HG02571 (cell line): Measurements from ENCODE around the gene ADPRM.
A peak's percentile ranks its signal among the peaks of the same experiment; 100 is the strongest.
"Not testable (repeated sequence)": the region's sequence is repeated elsewhere in the genome, so short reads cannot be mapped to it uniquely, and the experiment has no call there.

Experiments
- ATAC-seq: cut with Tn5 transposase; IDR thresholded peaks from one replicate; pipeline ENCODE4 v1.9.1; 2021; ENCODE audit warnings: mild to moderate bottlenecking, moderate library complexity; ENCODE audit not compliant: unreplicated experiment

Gene ADPRM, protein sequence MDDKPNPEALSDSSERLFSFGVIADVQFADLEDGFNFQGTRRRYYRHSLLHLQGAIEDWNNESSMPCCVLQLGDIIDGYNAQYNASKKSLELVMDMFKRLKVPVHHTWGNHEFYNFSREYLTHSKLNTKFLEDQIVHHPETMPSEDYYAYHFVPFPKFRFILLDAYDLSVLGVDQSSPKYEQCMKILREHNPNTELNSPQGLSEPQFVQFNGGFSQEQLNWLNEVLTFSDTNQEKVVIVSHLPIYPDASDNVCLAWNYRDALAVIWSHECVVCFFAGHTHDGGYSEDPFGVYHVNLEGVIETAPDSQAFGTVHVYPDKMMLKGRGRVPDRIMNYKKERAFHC

GRCh38 chr17:10697092-10698081, at the start of gene ADPRM, which contains the start of gene SCO1:
Gene ADPRM (plus strand): TSS chr17:10697594. CDS start chr17:10704927, 7,333 bp downstream.
Gene SCO1 (minus strand): TSS chr17:10697533. CDS start chr17:10697507, 26 bp downstream.
- ATAC-seq: peak; percentile 90

DNA sequence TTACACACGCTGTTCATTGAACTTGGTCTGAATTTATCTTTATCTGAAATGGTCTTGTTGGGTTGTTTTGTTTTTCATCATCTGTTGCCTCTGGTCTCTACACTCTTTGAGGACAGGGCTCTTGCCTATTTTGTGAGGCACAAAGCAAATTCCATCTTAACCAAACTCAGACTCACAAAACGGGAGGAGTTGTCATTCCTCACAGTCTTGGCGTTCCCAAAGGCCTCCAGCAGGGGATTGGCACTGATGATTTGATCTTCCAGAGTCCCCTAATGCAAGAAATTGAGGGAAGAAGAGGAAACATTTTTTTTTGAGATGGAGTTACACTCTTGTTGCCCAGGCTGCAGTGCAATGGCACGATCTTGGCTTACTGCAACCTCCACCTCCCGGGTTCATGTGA, 49.0 kb upstream of the ADPRM start:
- ATAC-seq: no peak

DNA sequence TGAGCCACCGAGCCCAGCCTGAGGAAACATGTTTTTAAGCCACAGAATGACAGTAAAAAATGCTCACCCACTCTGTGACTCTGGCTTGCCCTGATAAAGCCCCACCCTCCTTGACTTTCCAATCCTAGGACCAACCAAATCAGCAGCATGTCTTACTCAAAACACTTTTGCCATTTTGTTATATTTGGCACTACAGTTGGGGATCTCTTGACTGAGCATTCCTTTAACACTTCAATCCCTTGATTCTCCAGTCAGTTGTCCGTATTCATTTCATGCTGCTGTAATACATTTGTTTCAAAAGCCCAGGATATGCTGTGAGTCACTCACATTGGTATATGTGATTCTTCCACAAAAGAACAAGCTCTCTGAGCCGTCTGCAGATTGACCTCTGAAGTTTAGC, 48.4 kb upstream of the ADPRM start:
- ATAC-seq: no peak

DNA sequence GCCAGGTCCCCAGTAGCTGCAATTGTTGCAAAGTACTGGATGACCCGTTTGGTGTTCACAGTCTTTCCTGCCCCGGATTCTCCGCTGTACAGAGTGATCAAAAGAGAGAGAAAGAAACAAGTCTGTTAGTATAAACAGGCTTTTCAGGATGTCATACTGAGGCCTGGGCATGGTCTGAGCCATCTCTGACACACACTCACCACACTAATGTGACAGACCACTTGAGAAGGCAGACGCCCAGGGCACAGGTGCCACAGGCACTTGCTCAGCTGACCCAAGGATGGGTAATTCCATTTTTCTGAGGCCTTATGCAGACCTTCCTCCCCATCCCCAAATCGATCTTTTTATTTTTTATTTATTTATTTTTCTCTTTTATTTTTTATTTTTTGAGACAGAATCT, 47.8 kb upstream of the ADPRM start:
- ATAC-seq: no peak

DNA sequence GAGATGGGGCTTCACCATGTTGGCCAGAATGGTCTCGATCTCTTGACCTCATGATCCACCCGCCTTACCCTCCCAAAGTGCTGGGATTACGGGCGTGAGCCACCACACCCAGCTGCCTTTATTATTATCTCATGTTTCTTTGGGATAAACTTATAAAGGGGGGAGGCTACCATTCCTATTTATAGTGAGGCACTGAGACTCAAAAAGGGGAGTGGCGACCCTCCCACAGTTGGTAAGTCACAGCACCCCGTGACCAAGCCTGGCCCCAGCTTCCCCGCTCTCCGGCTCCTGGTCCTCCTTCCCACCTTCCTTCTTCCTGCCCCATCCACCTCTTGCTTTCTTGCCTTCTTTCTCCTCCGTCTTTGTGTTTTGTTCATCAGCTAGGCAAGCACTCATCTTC, 45.5 kb upstream of the ADPRM start:
- ATAC-seq: no peak

DNA sequence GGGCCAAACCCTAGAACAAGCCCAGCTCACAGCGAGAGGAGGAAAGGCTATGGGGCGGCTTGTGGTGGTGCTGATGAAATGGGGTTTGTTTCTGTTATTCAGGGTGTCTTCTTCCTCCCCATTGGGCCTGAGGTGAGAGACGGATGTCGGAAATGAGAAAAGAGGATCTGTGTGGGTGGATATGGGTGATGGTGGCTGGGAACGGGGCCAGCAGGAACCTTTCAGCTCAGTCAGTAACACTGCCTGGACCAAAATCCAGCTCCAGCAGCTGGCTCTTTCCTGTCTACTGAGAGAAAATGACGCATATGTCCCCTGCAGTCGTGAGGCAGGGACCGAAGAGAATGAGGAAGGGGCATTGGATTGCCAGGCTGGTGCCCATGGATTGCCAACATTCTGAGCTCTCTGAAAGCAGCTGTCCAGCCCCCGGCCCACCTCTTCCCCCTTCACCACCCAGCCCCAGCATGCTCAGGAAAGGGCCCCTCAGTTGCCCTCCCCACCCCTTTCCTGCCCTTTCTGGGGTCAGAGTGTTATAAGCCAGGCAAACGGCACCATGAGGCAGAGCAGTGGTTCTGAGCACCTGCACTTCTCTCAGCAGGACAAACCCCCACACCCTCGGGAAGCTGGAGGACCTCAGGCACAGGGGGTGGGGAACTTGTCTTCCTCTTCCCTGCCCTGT, 44.3 kb upstream of the ADPRM start:
- ATAC-seq: no peak

- ATAC-seq: no peak
Observed at GRCh38 chr17:10653987-10654386, 43.4 kb upstream of the ADPRM start.

DNA sequence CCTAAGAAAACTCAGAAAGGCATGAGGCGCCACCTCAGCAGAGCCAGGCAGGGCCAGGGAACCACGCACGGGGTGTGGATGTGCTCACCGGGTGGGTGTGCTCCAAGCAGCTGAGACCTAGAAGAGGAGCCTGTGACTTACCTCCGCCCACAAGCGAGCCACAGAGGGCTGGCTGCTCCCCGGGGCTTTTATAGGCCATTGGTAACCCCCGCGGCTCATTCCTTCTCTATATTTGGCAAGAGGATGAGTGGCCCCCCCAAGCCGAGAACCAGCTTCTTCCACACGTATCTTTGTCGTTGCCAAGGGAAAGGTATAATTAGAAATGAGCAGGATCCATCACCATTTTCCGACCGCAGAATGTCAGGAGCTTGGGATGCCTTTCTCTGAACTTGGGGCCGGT, 40.2 kb upstream of the ADPRM start, which contains the start of gene MYH3:
TSS of gene MYH3 (minus strand) at position 162 of the 400 bp plus-strand sequence. CDS start 2,245 bp downstream, outside the sequence.
- ATAC-seq: no peak

DNA sequence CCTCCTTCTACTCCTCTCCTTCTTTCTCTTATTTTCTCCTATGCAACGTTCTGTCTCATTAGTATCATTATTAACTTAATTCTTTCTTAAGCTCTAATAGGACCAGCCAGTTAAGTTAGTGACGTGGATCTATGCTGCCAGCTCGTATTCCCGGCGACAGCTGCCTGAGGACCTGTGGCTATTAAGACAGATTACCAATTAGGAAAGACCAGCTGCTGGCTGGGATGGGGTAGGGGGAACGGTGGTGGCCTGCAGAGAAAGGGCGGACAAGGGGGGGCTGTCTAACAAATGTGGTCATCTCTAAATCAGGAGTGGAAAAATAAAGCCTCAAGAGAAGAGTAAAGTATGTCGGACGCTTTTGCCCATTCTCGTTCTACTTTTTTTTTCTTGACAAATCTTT, 39.5 kb upstream of the ADPRM start:
- ATAC-seq: no peak

- no peak for ATAC-seq
Observed at GRCh38 chr17:10661437-10661836, 36.0 kb upstream of the ADPRM start.

GRCh38 chr17:10663231-10663630, 34.2 kb upstream of the ADPRM start:
- no peak for ATAC-seq

GRCh38 chr17:10664571-10664970, 32.8 kb upstream of the ADPRM start:
- no peak for ATAC-seq

DNA sequence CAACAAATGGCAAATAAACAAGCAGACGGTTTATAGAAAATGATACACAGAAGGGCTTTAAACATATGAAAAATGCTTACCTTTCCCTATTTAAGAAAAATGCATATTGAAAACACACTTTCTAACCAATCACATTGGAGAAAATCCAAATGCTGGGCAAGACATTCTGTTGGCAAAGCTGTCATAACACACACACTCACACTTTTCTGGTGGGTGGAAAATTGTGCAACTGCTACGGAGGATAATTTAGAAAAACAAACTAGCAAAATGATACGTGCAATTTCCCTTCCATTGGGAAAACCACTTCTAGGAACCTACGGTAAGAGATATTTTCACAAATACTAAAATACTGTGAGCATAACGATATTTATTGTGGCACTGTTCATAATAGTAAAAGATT, 30.5 kb upstream of the ADPRM start:
- no peak for ATAC-seq

DNA sequence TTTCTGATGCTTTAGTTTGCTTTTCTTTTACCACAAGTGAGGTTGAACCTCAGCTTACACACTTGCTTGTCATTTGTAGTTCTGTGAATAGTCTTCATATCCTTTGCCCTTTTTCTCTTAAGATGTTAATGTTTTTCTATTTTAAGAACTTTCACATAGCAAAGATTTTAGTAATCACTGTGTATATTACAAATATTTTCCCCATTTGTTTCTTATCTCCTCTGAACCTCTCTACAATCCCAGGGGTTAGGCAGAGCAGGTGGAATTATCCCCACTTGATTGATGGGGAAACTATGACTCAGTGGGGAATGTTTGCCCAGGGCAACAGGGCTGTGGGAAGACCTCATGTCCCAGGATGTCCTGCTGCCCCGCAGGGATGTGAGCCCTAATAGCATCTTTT, 28.6 kb upstream of the ADPRM start:
- no peak for ATAC-seq

GRCh38 chr17:10673312-10673711, 24.1 kb upstream of the ADPRM start:
- no peak for ATAC-seq

GRCh38 chr17:10674704-10675103, 22.7 kb upstream of the ADPRM start:
- no peak for ATAC-seq

- no peak for ATAC-seq
Observed at GRCh38 chr17:10681866-10682446, 15.4 kb upstream of the ADPRM start.

DNA sequence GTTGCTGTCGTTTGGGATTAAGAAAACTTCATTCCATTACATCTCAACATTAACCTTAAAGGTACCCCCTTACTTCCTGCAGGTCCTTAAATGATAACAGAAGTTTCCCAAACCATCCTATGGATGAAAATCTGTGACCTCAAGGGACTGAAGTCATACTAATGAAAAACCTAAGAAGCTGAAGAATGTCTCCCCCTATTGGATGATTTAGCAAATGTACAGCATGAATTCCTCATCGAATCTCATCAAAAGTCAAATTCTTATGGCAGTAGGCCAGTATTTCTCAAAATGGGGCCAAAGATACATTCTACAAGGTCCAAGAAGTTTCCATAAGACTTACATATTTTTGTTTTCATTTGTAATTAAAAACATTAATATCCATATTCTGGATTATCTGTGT, 13.5 kb upstream of the ADPRM start:
- no peak for ATAC-seq

DNA sequence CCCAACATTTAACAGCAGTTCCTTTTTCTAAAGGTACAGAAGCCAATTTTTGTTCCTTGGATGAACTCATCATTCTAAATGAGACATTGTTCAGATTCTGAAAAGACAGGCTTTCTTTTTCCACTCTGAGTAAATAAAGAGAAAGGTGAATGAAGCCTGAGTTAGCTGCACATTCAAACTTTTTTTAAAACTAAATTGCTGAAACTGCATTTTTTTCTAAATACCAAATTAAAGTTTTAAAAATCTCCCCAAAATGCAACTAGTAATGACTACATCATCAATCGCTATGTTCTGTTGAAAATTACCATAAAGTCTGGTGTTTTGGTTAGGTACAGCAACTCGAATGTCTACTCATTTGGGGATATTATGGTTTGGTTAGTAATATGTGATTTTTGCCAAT, 9.9 kb upstream of the ADPRM start:
- no peak for ATAC-seq

- ATAC-seq: not testable (repeated sequence)
Observed at GRCh38 chr17:10695875-10696407, 1.5 kb upstream of the ADPRM start.
